ENCODE data around the gene COL27A1. TPM values are rescaled to one million over a fixed set of nuclear protein-coding genes. Genes with fewer than 3 reads are reported as not detected.
A peak's percentile ranks its signal among the peaks of the same experiment; 100 is the strongest.

Gene COL27A1
- total RNA-seq, 1 donor from 2014 or later, result 8.5 TPM

DNA sequence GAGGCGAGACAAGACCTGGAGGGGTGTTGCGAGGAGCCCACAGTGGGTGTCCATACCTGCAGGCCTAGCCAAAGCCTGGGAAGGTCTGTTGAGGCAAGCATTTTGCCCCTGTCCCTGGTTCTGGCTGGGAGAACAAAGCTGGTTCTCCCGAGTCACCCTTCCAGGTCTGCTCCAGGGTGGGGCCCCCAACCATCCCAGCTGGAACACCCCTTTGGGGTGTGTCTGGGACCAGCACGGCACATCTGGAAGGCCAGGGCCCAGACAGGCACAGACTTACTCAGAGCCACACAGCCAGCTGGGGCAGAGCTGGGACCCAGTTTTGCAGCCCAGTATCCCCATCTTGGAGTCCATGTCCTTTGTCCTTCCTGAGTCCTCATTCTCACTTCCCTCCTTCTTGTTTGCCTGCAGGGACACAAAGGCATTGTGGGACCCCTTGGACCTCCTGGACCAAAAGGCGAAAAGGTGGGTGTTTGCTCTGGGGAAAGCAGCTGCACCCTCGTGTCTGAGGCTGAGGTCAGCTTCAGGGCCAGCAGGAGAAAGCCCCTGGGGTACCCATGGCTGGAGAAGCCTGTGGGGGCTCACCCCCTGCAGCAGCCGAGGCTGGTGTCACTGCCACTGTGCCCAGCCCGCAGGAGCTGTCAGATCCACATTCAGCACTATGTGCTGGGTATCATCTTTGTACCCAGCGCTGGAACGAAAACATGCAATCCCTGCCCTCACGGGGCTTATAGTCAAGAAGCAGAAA, 129.2 kb downstream of the COL27A1 start:
- intact Hi-C loops (cut with micrococcal nuclease), result no loop called here
- no peaks in the 10 kb centered on the region for H3K9me3 Mint-ChIP-seq
- H3K36me3 Mint-ChIP-seq (ENCODE audit: low read depth), result no peaks in the 10 kb centered on the region
- H3K4me1 Mint-ChIP-seq, result no peaks in the 10 kb centered on the region
- H3K4me3 Mint-ChIP-seq, result no peak overlapping the region
- DNase-seq, result no peak
- H3K27ac Mint-ChIP-seq, result no peak overlapping the region
- no peaks in the 10 kb centered on the region for H3K27me3 Mint-ChIP-seq

DNA sequence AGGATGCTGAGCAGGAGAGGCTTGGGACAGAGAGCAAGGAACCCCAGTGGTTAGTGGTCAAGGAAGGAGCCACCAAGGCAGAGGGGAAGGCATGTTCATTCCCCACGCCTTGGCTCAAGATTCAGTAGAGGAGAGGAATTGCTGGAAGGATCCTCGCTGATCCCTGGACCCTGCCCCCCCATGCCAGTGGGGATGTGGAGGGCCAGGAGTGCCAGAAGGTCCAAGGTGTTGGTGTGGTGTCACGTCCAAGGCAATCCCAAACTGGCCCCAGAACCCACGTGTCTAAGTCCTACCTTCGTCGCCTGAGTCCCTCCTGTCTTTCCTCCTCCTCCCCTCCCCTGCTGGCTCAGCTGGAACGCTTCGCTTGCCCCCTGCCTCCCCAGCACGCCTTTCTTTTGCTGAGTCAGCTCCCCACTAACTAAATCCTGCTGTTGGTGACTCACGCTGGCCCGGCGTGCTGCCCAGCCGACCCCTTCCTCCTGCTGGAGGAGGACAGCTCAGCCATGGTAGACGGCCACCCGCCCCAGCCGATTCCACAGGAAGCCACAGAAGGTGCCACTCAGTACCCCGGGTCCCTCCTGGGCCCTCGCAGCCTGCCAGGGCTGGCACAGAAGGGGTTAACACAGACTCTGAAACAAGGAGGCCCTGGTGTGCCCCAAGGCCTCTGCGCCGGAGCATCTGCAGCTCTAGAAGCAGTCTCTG, 130.0 kb downstream of the COL27A1 start:
- no peaks in the 10 kb centered on the region for H3K27me3 Mint-ChIP-seq
- H3K4me3 Mint-ChIP-seq, result no peak overlapping the region
- no peak for DNase-seq
- no peak overlapping the region for H3K27ac Mint-ChIP-seq
- no peaks in the 10 kb centered on the region for H3K9me3 Mint-ChIP-seq
- no peaks in the 10 kb centered on the region for H3K36me3 Mint-ChIP-seq (ENCODE audit: low read depth)
- intact Hi-C loops (cut with micrococcal nuclease), result no loop called here
- no peaks in the 10 kb centered on the region for H3K4me1 Mint-ChIP-seq

DNA sequence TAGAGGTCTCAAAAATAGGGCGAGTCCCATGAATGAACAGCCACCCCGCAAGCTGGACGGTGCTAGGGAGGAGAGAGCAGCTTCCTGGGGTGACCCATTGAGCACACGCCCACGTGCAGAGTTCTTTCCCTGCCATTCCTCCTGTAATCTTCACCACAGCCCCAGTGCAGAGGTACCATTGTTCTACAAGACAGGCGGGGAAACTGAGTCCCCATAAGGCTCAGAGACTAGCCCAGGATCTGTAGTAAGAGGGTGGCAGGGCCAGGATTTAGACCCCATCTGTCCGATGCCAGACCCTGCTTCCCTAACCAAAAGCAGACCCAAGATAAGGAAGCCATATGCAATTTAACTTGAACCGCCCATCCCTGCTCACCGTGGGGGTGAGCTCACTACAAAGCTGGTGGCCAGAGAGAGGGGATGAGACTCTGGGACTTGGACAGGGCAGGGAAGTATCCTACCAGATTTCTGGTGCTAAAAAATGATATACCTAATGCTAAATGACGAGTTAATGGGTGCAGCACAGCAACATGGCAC, 130.9 kb downstream of the COL27A1 start:
- Mint-ChIP-seq H3K27ac (no peak overlapping the region), H3K4me3 (no peak overlapping the region), H3K36me3 (ENCODE audit: low read depth) (no peaks in the 10 kb centered on the region), H3K9me3 (no peaks in the 10 kb centered on the region), H3K27me3 (no peaks in the 10 kb centered on the region), H3K4me1 (peaks cover 2% of the 10 kb centered on the region)
- intact Hi-C loops (cut with micrococcal nuclease), result no loop called here
- DNase-seq, result no peak

DNA sequence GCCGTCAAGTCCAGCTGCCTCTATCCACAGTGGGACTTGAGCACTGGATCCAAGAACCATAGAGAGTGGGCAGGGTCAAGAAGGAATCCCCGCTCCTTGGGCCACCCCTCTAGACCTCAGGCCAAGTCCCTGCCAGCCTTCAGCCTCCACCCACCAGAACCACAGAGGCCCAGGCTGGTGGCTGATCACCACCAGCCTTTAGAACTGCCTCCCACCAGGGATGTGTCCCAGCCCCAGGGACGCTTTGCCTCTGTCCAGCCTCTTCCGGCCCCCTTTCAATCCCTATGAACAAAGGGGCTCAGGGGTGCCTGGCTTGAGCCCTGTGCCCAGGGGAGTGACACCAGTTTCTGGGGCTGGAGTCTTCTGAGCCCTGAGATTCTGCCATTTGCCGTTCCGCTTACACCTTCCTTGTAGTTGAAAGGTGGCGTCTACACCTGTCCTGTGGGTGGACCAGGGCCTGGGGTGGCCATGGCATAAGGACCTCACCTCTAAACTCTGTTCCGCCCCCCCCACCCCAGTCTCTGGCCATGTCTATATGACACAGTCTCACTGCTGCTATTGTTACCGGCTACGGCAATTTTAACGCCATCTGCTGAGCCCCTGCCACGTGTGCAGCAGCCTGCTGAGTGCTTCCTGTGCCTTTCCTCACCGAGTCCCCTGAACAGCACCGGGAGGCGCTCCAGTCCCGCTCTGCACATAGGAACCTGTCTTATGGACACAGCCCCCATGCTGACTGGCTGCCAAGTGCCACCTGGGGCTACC, 131.8 kb downstream of the COL27A1 start:
- no peak overlapping the region for H3K4me3 Mint-ChIP-seq
- intact Hi-C loops (cut with micrococcal nuclease), result no loop called here
- no peak overlapping the region for H3K27ac Mint-ChIP-seq
- no peak for DNase-seq
- peaks cover 3% of the 10 kb centered on the region for H3K4me1 Mint-ChIP-seq
- no peaks in the 10 kb centered on the region for H3K36me3 Mint-ChIP-seq (ENCODE audit: low read depth)
- H3K9me3 Mint-ChIP-seq, result no peaks in the 10 kb centered on the region
- H3K27me3 Mint-ChIP-seq, result no peaks in the 10 kb centered on the region

DNA sequence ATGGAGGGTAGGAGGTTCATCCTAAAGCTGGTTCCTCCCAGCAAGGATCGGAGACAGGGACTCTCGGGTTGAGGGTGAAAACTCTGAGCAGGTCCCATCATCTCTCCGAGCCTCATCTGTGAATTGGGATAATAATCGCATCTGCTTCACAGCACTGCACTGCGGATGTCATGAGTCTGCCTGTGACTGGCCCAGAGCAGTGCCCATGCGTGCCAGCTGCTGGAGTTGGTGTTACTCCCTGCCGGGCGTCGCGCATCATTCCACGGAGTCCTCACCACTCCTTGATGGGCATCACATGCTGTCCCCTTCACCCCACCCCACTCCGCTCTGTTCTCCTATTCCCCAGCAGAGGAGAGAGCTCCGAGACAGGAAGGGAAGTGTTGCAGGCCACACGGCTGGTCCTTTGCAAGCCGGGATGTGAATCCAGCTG, 132.4 kb downstream of the COL27A1 start:
- H3K4me1 Mint-ChIP-seq, result peaks cover 3% of the 10 kb centered on the region
- H3K36me3 Mint-ChIP-seq (ENCODE audit: low read depth), result no peaks in the 10 kb centered on the region
- H3K9me3 Mint-ChIP-seq, result no peaks in the 10 kb centered on the region
- H3K27ac Mint-ChIP-seq, result no peak overlapping the region
- DNase-seq, result no peak
- intact Hi-C loops (cut with micrococcal nuclease), result no loop called here
- no peak overlapping the region for H3K4me3 Mint-ChIP-seq
- H3K27me3 Mint-ChIP-seq, result peaks cover 2% of the 10 kb centered on the region

DNA sequence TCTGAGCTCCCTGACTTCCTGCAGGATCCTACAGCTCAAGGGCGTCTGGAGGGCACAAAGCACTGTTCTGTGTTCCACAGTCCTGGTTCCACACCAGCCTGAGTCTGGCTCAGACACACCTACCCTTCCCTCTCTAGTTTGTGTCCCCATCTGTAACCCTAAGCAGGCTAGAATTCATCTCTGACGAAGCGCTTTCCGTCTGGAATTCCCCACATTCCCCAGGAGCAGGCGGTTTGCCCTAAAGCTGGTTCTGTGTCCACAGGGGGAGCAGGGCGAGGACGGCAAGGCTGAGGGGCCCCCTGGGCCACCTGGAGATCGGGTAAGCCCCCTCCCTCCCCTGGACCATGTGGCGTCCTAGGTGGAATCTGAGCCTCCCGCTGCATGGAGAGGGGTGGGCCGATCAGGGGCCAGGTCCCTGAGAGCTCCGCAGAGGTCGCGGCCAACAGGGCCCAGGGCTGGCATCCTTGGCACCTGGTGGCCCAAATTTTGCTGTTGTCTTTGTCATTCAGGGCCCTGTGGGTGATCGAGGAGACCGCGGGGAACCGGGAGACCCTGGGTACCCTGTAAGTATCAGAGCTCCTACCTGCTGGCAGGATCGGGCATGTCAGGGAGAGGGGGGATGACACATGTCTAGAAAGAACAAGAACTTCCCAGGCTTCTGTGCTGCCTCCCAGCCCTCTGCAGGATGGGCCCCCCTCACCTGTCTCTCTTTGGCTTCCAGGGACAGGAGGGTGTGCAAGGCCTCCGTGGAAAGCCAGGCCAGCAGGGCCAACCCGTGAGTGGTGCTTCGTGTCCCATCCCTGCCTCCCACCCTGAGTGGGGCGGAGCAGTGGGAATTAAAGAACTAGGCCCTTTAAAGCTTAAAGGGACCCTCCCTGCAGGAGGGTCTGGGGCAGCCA, 133.1 kb downstream of the COL27A1 start:
- DNase-seq, result no peak
- intact Hi-C loops (cut with micrococcal nuclease), result no loop called here
- Mint-ChIP-seq H3K36me3 (ENCODE audit: low read depth) (no peaks in the 10 kb centered on the region), H3K27ac (no peak overlapping the region), H3K9me3 (no peaks in the 10 kb centered on the region), H3K4me1 (peaks cover 3% of the 10 kb centered on the region), H3K27me3 (peaks cover 2% of the 10 kb centered on the region), H3K4me3 (no peak overlapping the region)

DNA sequence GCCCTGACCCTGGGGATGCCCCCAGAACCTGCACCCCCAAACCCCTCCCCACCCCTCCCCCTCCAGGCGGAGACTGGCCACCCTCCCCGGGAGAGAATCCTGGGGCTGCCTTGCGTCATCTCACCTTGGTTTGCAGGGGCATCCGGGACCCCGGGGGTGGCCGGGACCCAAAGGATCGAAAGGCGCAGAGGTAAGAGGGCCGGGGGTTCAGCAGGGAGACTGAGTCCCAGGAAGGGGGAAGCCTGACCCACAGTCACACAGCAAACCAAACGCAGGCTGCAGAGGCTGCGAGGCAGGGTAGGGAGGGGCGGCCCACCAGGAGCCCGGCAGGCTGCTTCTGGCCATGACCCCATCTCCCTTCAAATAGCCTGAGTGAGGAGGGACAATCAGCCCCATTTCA, 133.8 kb downstream of the COL27A1 start:
- H3K4me1 Mint-ChIP-seq, result peaks cover 3% of the 10 kb centered on the region
- peaks cover 2% of the 10 kb centered on the region for H3K27me3 Mint-ChIP-seq
- H3K4me3 Mint-ChIP-seq, result no peak overlapping the region
- H3K9me3 Mint-ChIP-seq, result no peaks in the 10 kb centered on the region
- intact Hi-C loops (cut with micrococcal nuclease), result no loop called here
- H3K27ac Mint-ChIP-seq, result no peak overlapping the region
- no peaks in the 10 kb centered on the region for H3K36me3 Mint-ChIP-seq (ENCODE audit: low read depth)
- no peak for DNase-seq

DNA sequence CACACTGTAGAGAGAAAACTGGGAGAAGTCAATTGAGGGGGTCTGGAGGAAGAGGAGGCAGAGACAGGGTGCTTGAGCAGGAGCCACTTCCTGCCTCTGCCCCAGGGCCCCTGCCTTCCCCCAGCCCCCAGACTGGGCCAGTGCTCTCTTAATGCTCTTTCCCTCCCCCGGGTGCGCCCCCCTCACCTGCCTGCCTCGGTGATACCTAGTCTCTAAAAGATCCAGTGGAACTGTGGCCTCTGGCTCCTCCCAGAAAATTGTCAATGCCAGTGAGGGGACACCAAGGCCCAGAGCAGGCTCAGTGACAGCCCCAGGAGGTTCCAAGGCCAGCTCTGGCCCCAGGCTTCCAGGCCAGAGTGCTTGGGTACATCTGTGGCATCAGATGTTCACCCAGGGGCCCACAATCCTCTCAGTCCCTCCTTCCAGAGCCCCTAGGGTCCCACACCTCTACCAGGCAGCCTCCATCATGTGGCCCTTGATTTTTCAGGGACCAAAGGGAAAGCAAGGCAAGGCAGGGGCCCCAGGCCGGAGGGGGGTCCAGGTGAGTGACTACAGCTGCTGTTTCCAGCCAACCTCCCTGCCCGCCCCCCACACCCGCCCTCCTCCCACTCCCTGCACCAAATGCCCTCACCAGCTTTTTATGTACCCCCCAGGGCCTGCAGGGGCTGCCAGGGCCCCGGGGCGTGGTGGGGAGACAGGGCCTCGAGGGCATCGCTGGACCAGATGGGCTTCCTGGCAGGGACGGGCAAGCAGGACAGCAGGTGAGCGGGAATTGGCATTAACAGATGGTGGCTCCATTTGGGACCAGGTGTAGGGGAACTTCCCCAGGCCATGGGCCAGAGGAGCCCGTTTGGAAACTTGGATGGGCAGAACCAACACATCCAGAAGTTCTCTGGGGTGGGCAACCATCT, 134.5 kb downstream of the COL27A1 start:
- Mint-ChIP-seq H3K27me3 (peaks cover 2% of the 10 kb centered on the region), H3K9me3 (peaks cover under 1% of the 10 kb centered on the region), H3K27ac (no peak overlapping the region), H3K4me1 (peaks cover 3% of the 10 kb centered on the region), H3K4me3 (no peak overlapping the region), H3K36me3 (ENCODE audit: low read depth) (peaks cover 2% of the 10 kb centered on the region)
- no peak for DNase-seq
- intact Hi-C loops (cut with micrococcal nuclease), result loop anchor here (1.0 to 10.0 kb wide), 2 partner anchors 208 to 485 kb away; no protein-coding TSS in a partner anchor

DNA sequence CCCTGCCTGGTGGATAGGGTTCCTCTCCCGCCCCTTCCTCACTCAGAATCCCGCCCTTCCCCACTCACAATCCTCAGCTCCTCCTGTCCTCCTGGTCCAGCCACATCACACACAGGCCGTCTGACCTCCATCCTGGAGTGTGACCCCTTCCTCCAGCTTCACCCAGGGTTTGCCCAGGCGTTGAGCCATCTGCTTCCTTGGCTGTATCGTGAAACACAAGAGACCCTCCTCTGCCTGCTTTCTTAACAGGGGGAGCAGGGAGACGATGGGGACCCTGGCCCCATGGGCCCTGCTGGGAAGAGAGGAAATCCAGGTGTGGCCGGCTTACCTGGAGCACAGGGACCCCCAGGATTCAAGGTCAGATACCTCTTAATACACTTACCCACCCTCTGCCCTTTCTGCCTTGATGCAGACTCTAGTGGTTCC, 135.2 kb downstream of the COL27A1 start:
- intact Hi-C loops (cut with micrococcal nuclease), result loop anchor here (1.0 to 10.0 kb wide), 2 partner anchors 208 to 486 kb away; no protein-coding TSS in a partner anchor
- DNase-seq, result no peak
- Mint-ChIP-seq H3K36me3 (ENCODE audit: low read depth) (peaks cover 2% of the 10 kb centered on the region), H3K4me1 (peaks cover 3% of the 10 kb centered on the region), H3K27me3 (peaks cover 2% of the 10 kb centered on the region), H3K9me3 (peaks cover 3% of the 10 kb centered on the region), H3K27ac (no peak overlapping the region), H3K4me3 (no peak overlapping the region)

DNA sequence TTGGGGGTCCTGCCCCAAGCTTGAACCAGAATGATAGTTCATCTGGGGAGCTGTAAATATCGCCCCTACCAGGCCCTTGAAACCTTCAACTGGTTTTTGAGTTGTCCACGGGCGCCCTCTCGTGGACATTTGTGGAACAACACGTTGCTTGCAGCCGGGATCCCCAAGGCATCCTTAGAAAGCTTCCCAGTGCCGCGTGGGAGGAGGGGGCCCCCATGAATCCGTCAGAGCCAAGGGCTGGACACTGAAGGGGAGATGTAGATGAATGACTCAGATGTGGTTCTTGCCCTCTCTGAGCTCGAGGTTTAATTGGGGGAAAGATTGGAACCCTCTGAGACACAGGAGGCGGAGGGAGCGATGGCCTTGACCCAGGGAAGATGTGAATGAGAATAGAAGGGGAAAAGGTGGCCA, 135.7 kb downstream of the COL27A1 start:
- Mint-ChIP-seq H3K36me3 (ENCODE audit: low read depth) (peaks cover 6% of the 10 kb centered on the region), H3K27me3 (peaks cover 2% of the 10 kb centered on the region), H3K4me3 (no peak overlapping the region), H3K9me3 (peaks cover 7% of the 10 kb centered on the region), H3K4me1 (peaks cover 3% of the 10 kb centered on the region), H3K27ac (no peak overlapping the region)
- intact Hi-C loops (cut with micrococcal nuclease), result loop anchor here (1.0 to 10.0 kb wide), 3 partner anchors 136 to 486 kb away; partner anchors contain the start of gene COL27A1
- peak; percentile 91 for DNase-seq

DNA sequence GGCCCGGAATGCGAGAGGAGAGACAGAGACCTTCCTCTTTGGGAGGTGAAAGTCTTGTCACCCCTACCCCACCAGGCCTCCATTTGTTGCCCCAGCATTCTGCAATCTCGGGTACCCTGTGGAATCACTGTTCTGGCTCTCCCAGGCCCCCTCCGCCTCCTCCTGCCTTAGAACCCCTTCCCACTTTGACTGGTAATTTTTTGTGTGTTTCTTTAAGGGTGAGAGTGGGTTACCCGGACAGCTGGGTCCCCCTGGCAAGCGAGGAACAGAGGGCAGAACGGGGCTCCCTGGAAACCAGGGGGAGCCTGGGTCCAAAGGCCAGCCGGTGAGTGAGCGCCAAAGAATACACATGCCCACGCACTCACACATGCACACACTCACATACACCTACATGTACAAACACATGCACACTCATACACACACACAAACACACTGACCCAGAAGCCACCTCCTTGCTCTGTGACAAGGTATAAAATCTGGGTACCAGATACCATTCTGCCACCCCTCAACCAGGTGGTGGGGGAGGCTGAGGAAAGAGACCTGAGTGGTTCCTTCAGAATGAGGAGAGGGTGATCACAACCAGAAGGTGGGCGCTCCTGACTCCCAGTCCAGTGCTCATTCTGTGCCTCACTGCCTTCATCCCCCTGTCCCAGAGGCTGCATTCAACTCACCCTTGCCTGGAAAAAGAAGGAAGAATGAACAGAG, 136.7 kb downstream of the COL27A1 start:
- H3K9me3 Mint-ChIP-seq, result peaks cover 7% of the 10 kb centered on the region
- peaks cover 2% of the 10 kb centered on the region for H3K27me3 Mint-ChIP-seq

More for the DNA sequence above, 136.7 kb downstream of the COL27A1 start:
- Mint-ChIP-seq H3K4me3 (no peak overlapping the region), H3K36me3 (ENCODE audit: low read depth) (peaks cover 6% of the 10 kb centered on the region), H3K27ac (no peak overlapping the region), H3K4me1 (peaks cover 3% of the 10 kb centered on the region)
- intact Hi-C loops (cut with micrococcal nuclease), result loop anchor here (1.0 to 10.0 kb wide), 3 partner anchors 137 to 487 kb away; partner anchors contain the start of gene COL27A1
- DNase-seq, result no peak
